Islet of Langerhans (tissue), 1 donor: Measurements from ENCODE around the gene TBL1XR1.
A peak's percentile ranks its signal among the peaks of the same experiment; 100 is the strongest.
"Not testable (repeated sequence)": the region's sequence is repeated elsewhere in the genome, so short reads cannot be mapped to it uniquely, and the experiment has no call there.

Source experiments
- FAIRE-seq: peaks from one replicate; lab custom pipeline; 2011; peaks lifted over from hg19 to GRCh38; lab: Jason Lieb, UNC

The TBL1XR1 gene

DNA sequence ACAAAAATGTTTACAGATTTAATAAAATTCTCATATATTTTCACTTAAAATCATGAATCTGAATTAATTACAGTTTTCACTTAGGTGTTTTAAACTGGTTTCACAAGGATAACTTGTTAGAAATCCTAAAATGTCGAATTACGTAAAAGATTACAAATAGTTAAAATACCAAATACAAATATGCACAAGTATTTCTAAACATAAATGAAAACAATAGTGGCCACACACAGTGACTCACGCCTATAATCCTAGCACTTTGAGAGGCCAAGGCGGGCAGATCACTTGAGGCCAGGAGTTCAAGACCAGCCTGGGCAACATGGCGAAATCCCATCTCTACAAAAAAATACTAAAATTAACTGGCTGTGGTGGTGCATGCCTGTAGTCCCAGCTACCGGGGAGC is 10.9 kb upstream of the TBL1XR1 start:
- peak; percentile 21 for FAIRE-seq

DNA sequence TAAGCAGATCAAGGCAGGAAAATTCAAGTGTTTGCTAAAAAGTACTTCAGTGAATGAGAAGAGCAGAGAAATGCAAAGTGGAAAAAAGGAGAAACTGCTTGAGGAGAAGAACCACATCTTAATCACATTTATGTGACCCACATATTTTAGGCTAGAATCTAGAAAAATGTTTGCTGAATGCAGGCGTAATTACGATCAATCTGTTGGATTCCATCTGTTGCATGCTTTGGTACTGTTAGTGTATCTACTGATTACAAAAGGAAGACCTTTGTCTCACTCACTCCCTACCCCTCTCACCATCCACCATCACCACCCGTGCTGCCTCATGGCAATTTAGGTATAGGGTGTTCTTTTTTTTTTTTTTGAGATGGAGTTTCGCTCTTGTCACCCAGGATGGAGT is 9.7 kb upstream of the TBL1XR1 start:
- no peak for FAIRE-seq

DNA sequence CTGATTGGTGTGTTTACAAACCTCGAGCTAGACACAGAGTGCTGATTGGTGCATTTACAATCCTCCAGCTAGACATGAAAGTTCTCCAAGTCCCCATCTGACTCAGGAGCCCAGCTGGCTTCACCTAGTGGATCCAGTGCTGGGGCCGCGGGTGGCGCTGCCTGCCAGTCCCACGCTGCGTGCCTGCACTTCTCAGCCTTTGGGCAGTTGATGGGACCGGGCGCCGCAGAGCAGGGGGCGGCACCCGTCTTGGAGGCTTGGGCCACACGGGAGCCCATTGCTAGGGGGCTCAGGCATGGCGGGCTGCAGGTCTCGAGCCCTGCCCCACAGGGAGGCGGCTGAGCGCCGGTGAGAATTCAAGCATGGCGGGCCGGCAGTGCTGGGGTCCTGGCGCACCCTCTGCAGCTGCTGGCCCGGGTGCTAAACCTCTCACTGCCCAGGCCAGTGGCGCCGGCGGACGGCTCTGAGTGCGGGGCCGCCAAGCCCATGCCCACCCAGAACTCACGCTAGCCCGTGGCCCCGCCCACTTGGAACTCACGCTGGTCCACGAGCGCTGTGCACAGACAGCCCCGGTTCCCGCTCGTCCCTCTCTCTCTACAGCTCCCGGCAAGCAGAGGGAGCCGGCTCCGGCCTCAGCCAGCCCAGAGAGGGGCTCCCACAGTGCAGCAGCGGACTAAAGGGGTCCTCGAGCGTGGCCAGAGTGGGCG is 6.6 kb upstream of the TBL1XR1 start:
- FAIRE-seq, result no peak

DNA sequence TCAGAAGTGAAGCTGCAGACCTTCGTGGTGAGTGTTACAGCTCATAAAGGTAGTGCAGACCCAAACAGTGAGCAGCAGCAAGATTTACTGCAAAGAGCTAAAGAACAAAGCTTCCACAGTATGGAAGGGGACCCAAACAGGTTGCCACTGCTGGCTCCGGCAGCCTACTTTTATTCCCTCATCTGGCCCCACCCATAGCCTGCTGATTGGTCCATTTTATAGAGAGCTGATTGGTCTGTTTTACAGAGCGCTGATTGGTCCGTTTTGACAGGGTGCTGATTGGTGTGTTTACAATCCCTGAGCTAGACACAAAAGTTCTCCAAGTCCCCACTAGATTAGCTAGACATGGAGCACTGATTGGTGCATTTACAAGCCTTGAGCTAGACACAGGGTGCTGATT is 5.7 kb upstream of the TBL1XR1 start:
- not testable (repeated sequence) for FAIRE-seq

DNA sequence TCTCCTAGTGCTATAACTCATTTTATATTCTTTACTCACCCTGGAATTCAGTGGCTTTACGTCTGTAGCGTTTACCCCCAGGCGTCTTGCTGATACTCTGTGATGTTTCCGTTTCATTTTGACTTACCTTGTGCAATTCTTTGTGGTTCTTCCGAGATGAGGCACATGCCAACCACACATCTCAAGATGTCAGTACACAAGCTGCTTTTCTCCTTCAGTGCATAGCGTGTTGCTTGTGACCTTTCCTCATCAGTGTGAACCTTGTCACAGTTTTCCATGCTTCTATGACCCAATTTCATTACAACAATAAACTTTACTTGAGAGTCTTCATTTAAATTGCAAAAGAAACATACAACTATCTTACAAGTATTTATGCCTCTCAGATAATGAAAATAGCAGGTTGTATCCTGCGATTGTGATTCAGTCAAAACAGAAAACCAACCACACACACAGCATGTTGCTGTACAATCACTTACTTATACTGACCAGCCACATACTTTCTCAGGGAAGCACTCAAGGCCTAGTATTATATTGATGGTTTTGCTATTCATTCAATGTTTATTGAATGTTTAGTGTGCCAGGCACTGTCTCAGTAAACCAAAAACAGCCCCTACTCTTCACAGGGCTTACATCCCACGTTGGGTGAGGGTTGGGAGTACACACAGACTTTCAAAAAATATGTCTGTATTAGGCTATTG is 4.6 kb upstream of the TBL1XR1 start:
- no peak for FAIRE-seq

DNA sequence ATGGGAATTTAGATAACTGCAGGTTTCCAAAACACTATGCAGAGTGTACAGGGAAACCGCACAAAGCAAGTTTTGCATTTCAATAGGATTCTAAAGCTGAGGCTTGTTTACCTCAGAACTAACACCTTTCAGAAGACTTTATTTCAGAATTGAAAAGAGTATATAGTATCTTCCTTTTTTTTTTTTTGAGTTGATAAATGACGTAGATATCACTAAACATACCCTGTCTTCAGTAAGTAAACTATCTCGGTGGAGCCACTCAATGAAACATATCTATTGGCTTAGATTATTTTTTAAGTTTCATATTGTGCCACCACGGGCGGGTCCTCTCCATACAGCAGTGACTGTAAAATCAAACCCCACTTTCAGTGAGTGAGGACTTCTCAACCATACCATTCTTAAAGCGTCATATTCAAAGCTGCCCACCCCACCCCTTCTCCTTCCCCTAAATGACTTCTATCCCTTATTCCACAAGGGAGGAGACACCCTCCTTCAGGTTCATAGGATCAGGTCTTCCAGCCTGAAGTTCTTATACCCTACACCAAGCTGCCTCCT is 2.0 kb upstream of the TBL1XR1 start:
- no peak for FAIRE-seq

DNA sequence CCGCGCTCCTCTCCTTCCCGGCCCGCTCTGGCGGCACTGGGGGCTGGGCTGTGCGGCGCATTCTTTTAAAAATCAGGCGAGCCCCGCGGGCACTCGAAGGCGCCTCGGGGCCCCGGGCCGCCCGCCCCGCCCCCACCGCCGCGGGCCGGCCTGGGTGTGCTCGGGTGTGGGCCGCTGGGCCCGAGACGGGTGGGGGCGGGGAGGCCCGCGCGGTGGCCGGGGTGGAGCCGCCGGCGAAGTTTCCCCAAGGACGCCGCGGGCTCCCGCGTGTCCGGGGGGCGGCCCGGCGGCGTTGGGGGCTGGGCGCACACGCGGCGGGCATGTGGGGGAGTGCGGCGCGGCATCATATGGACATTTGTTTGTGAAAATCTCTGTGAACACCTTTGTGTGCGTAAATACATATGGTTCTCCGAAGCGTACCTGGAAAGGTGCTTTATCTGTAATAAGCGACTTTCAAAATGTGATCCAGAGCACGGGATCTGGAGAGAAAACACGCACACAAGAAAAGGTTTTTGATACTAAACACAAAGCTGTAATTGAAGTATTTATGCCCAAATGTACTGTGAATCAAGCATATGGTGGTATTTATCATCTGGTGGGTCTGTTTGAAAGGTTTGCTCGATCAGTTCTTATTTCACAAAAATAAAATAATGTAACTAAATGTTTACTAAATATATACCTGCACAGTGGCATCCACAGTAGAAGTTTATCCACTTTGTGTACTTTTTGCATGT is 612 bp upstream of the TBL1XR1 start:
- FAIRE-seq, result no peak

DNA sequence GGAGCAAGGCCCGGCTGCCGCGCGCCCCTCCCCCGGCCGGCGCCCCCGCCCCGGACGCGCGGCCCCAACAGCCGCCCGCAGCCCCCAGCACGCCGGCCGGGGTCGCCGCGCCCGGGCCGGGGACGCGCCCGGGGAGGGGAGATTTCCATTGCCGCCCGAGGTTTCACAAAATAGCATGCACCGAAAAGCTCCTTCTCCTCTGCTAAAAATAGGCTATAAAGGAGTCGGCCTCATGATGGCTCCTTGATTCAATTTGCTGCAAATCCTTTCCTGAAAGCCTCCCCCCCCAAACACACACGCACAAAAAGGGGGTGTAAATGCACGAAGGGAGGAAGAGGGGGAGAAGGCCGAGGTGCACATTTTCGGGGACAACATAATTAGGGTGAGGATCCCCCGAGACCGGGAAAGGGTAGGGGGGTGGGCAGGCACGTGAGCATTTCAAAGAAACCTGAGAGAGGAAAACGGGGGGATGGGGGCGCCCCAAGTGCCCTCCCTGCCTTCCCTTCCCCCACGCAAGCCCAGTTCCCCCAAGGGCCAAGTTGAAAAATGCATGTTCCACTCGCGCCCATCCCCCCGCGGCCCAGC is 734 bp downstream of the TBL1XR1 start:
- no peak for FAIRE-seq

DNA sequence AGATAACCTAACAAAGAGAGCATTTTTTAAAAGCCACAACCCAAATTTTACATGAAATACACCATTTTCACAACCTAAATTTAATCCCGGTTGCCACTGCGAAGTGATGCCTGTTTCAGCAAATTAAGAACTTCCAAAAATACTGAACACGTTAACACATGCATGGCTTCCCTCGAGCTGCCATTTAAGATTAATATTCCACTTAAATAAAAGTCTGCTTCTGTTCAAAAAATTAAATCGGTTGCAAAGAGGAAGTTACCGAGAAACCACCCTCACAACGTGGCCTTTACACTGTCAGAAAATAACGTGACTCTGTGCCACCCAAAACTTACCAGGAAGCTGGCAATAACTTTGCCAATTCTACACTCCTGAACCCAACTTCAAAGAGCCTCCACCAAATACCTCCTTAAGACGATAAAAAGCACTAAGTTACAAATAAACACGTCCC is 1.2 kb downstream of the TBL1XR1 start:
- FAIRE-seq, result no peak

DNA sequence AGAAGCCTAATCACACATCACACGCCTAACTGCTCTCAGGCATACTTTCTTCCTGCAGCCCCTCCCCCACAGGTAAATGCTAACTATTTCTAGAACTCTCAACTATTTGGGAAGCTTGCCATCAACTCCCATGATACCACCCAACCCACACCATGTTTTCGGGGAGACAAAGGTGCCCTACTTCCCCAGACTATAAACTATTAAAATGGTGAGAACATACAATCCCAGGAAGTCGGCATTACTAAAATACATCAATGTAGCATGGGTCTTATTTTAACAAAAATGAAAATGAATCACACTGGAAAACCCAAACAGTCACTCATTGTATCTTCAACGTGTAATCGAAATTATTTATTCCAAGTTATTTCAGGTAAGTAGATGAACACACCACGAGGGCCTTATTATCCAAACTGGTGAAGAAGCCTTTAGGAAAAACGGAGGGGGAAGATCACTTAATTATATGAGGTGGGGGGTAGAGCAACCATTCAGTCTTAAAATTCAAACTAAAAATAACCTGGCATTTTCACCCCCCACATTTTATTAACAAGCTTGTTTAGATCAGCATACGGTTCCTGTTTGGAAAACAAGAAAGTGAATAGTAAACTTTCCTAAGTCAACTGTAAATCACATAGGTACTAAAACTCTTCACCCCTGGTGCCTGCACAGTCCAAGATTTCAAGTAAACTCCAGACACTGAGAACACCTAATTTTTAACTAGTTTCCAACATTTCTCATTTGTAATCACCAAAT is 1.9 kb downstream of the TBL1XR1 start:
- peak; percentile 58 for FAIRE-seq

DNA sequence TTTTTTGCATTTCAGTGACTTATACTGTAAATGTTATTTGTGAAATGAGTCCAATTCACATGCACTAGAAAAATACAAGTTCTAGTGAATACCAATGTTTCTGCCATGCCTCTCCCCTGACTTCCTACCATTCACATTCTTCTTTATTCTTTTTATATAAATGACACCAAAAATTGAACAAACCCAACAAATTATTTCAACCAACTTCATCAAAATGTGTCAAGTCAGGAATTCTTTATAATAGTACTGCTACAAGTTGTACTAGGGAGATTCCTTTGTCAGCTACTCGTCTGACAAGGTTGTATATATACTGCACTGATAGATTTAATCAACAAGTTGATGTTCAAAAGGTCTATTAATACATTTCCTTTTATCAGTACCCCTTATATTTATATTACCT is 3.0 kb downstream of the TBL1XR1 start:
- peak; percentile 27 for FAIRE-seq

DNA sequence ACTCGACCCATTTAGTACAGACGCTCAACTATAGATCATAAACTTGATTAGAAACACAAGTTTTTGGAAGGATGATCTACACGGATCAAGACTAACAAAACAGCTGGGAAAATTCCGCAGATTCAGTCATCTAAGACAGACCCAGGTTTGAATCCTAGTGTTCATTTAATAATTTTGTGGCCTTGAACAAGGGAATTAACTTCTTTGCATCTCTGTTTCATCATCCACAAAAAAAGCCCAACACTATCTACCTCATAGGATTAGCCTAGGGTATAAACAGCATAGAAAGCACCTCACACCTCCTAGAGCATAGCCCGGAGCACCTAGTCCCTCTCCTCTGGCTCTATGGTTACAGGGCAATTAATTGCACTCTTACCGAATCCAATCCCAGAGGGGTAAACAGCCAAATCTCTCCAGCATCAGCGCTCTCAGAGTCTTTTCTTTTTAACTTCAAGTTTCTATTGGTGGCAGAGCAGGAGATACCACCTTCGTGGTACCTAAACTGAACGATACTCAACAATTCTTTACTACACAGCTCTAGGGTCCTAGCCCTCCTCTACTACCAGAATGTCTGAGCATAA is 3.5 kb downstream of the TBL1XR1 start:
- peak; percentile 56 for FAIRE-seq

DNA sequence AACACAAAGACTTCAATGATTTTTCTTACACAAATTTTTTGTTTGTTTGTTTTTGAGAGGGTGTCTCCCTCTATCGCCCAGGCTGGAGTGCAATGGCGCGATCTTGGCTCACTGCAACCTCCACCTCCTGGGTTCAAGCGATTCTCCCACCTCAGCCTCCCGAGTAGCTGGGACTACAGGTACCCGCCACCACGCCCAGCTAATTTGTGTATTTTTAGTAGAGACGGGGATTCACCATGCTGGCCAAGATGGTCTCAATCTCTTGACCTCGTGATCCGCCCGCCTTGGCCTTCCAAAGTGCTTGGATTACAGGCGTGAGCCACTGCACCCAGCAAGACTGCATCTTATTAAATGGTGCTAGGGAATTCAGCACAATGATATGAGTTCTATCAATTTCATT is 4.0 kb downstream of the TBL1XR1 start:
- FAIRE-seq, result not testable (repeated sequence)

DNA sequence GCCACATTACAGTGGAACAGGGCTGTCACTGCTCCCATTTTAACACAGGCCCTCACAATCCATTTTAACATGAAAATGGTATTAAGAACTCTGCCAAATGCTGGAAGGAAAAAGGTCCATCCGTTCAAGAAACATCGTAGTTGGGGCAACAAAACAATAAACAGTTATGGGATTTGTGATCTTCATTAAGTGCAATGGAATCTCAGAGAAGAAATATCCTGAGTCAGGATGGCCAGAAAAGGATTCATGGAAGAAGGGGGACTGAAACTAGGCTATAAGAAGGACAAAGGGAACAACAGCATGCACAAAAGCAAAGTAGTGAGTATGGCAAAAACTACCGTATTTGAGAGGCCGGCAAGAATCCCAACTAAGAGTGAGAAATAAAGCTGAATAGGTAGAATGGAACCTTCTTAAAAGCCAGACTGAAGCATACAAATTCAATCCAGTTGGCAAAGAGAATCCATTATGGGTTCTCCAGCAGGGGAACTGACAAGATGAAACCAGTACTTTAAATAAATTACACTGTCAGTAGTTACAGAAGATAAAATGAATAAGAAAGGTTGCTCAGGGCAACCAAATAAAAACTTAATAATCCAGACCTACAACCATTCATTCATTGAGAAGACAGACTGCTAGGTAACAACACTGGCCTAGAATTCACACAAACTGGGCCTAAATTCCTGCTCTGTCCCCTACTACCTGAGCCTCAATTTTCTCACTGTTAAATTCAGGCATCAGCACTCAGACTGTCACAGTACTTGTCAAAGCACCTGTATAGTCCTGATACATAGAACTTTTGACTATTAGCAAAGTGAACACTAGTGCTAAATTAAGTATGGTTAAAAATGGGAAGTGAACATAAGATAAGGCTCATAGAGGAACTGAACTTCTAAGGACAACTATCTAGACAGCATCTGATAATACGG is 6.3 kb downstream of the TBL1XR1 start:
- no peak for FAIRE-seq

DNA sequence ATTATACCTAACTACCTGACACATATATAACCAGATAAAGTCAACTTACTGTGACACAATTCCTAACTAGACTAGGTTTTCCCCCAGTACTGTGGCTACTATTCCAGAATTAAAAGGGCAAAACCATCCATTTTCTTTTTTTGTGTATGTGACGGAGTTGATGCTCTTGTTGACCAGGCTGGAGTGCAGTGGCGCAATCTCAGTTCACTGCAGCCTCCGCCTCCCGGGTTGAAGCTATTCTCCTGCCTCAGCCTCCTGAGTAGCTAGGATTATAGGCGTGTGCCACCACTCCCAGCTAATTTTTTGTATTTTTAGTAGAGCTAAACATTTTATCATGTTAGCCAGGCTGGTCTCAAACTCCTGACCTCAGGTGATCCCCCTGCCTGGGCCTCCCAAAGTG is 7.1 kb downstream of the TBL1XR1 start:
- not testable (repeated sequence) for FAIRE-seq

DNA sequence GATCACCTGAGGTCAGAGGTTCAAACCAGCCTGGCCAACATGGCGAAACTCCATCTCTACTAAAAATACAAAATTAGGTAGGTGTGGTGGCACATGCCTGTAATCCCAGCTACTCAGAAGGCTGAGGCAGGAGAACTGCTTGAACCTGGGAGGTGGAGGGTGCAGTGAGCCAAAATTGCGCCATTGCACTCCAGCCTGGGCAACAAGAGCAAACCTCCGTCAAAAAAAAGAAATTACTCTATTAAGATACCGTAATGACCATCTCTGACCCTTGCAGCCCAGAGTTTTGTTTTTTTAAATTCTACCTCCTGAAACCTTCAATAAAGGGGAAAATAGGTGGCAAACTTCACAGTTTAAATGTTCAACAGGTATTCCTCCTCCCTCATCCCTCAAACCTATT is 9.0 kb downstream of the TBL1XR1 start:
- not testable (repeated sequence) for FAIRE-seq

DNA sequence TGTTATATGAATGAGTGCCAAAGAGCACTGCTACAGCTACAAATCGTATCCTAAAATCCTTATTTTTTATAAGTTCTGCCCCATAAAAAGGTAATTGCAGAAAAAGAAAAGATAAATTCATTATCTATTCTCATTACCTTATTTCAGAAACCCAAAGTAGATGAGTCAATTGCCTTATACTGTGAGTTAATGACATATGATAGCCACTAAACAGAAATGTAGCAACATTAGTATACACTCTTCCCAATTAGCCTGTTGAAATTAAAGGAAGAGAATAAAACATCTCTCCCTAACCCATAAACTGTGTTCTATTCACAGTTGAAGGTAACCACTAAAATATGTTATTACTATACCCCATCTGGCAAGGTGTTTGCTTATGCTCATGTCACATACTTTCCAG is 11.0 kb downstream of the TBL1XR1 start:
- no peak for FAIRE-seq

DNA sequence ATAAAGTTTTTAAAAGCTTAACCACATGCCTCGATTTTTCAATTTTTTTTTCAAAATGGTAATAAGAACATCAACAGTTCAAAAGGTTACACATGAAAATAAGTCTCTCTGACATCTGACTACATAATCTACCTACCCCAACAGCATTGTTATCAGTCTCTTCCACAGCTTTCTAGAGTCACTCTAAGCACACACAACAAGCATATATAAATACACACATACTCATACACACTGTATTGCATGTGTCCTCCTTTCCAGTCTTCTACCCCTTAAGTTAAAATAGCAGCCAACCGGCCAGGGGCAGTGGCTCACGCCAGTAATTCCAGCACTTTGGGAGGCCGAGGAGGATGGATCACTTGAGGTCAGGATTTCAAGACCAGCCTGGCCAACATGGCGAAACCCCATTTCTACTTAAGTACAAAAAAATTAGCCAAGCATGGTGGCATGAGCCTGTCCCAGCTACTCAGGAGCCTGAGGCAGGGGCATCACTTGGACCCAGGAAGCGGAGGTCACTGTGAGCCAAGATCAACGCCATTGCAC is 12.2 kb downstream of the TBL1XR1 start:
- FAIRE-seq, result no peak

DNA sequence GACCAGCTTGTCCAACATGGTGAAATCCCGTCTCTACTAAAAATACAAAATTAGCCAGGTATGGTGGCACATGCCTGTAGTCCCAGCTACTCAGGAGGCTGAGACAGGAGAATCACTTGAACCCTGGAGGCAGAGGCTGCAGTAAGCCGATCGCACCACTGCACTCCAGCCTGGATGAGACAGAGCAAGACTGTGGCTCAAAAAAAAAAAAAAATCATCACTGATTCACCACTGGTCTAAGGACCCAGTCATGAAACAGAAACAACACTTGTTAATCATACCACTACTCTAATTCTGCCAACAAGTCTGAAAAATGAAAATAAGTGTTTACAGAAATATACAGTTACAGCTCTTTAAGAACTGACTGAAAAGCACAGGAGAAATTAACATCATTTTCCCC is 12.7 kb downstream of the TBL1XR1 start:
- not testable (repeated sequence) for FAIRE-seq

DNA sequence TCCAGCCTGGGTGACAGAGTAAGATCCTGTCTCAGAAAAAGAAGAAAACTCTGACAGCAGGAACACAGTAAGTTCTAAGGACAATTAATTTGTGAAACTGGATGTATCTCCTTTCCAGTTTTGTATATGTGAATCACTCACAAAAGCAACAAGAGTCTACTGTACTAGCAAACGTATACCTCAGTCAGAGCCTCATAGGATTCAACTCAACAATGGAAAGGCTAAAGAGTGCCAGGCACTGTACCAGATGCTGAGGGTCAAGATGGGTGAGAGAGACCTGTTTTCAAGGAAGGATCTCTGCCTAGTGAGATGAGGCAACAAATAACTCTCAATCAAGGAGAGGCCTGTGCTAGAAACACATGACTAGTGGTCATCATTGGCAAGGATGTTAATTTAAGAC is 14.9 kb downstream of the TBL1XR1 start:
- FAIRE-seq, result no peak
